HepG2 (cell line): ENCODE data around the gene NUBP2. TPM values are rescaled to one million over a fixed set of nuclear protein-coding genes. Genes with fewer than 3 reads are reported as not detected.
A peak's percentile ranks its signal among the peaks of the same experiment; 100 is the strongest.

Experiments
- CSRNP2 ChIP-seq: sonication (generic); formaldehyde crosslinking; conservative IDR thresholded peaks from 2 replicates; pipeline ENCODE4 v1.8.0; 2022; ENCODE audit warnings: low read depth, missing genetic modification reagents
- ELF4 ChIP-seq: sonication (generic); formaldehyde crosslinking; IDR thresholded peaks from 2 replicates; pipeline ENCODE4 v1.5.0; 2020; ENCODE audit warnings: missing genetic modification reagents, mild to moderate bottlenecking, moderate library complexity, borderline replicate concordance
- ERF ChIP-seq: IDR thresholded peaks from 2 replicates; pipeline ENCODE4 v1.6.1; 2018; ENCODE audit warnings: missing biosample characterization, missing genetic modification reagents
- EZH2 ChIP-seq: conservative IDR thresholded peaks from 2 replicates; pipeline ENCODE4 v1.6.1; 2012; ENCODE audit warnings: mild to moderate bottlenecking, low read depth, low read length, moderate library complexity
- IRF1 ChIP-seq: sonication (generic); formaldehyde crosslinking; IDR thresholded peaks from 2 replicates; pipeline ENCODE4 v1.4.0; 2020; ENCODE audit warnings: low read depth, mild to moderate bottlenecking, missing genetic modification reagents
- KLF11 ChIP-seq: IDR thresholded peaks from 2 replicates; pipeline ENCODE4 v1.6.1; 2016; ENCODE audit warnings: missing compliant biosample characterization
- KLF6 ChIP-seq: IDR thresholded peaks from 2 replicates; pipeline ENCODE4 v1.8.0; 2016; ENCODE audit warnings: missing biosample characterization, missing genetic modification reagents
- MIER2 ChIP-seq: IDR thresholded peaks from 2 replicates; pipeline ENCODE4 v1.6.1; 2016; ENCODE audit warnings: missing biosample characterization, missing genetic modification reagents
- NBN ChIP-seq: fragments of 450-650 bp; conservative IDR thresholded peaks from 2 replicates; pipeline ENCODE4 v1.6.1; 2017
- RARA ChIP-seq: IDR thresholded peaks from 2 replicates; pipeline ENCODE4 v1.6.1; 2016; ENCODE audit warnings: missing genetic modification reagents, missing compliant biosample characterization
- SMC3 ChIP-seq: IDR thresholded peaks from 2 replicates; pipeline ENCODE4 v1.6.1; 2011; ENCODE audit warnings: low read length, improper control_type of control experiment
- SOX13 ChIP-seq, 3 experiments: fragments of 450-650 bp in 1 of 3; sonication (generic) in 1 of 3; formaldehyde crosslinking in 1 of 3; IDR thresholded peaks in 2 of 3; conservative IDR thresholded peaks in 1 of 3; 2 replicates each; pipeline versions ENCODE4 v1.5.0 to v1.6.1; 2016 to 2020; ENCODE audit warnings: antibody characterized with exemption in 1 of 3, mild to moderate bottlenecking in 1 of 3, missing compliant biosample characterization in 1 of 3, missing genetic modification reagents in 1 of 3, moderate library complexity in 1 of 3
- TBX3 ChIP-seq: fragments of 450-650 bp; IDR thresholded peaks from 2 replicates; pipeline ENCODE4 v1.6.1; 2017; ENCODE audit warnings: antibody characterized with exemption, mild to moderate bottlenecking, inconsistent platforms, borderline replicate concordance
- ZC3H4 ChIP-seq: sonication (generic); formaldehyde crosslinking; IDR thresholded peaks from 2 replicates; pipeline ENCODE4 v1.4.0; 2020; ENCODE audit warnings: missing genetic modification reagents, borderline replicate concordance
- ZNF30 ChIP-seq: sonication (generic); formaldehyde crosslinking; IDR thresholded peaks from 2 replicates; pipeline ENCODE4 v1.5.0; 2020; ENCODE audit warnings: mild to moderate bottlenecking, missing genetic modification reagents
- ZNF343 ChIP-seq: sonication (generic); formaldehyde crosslinking; IDR thresholded peaks from 2 replicates; pipeline ENCODE4 v1.4.0; 2020; ENCODE audit warnings: mild to moderate bottlenecking, missing genetic modification reagents
- ZNF460 ChIP-seq: sonication (generic); formaldehyde crosslinking; IDR thresholded peaks from 2 replicates; pipeline ENCODE4 v1.5.1; 2020; ENCODE audit warnings: missing genetic modification reagents, mild to moderate bottlenecking, borderline replicate concordance
- ZNF496 ChIP-seq: sonication (generic); formaldehyde crosslinking; IDR thresholded peaks from 2 replicates; pipeline ENCODE4 v1.8.1; 2023; ENCODE audit warnings: mild to moderate bottlenecking, moderate library complexity, missing genetic modification reagents; ENCODE audit not compliant: insufficient replicate concordance
- ZNF749 ChIP-seq: sonication (generic); formaldehyde crosslinking; IDR thresholded peaks from 2 replicates; pipeline ENCODE4 v1.8.0; 2022; ENCODE audit warnings: mild to moderate bottlenecking, missing genetic modification reagents, moderate library complexity, borderline replicate concordance
- ZNF761 ChIP-seq: sonication (generic); formaldehyde crosslinking; conservative IDR thresholded peaks from 2 replicates; pipeline ENCODE4 v1.4.0; 2020; ENCODE audit warnings: mild to moderate bottlenecking, missing genetic modification reagents
- ZNF839 ChIP-seq: sonication (generic); formaldehyde crosslinking; IDR thresholded peaks from 2 replicates; pipeline ENCODE4 v1.4.0; 2020; ENCODE audit warnings: missing genetic modification reagents, mild to moderate bottlenecking, borderline replicate concordance
- polyA plus RNA-seq, 8 experiments: library from polyadenylated mRNA; depleted of rRNA in 3 of 8; stranded (reverse) in 7 of 8; unstranded in 1 of 8; fragments of >200 nt; fragmentation: Illumina TruSeq in 4 of 8; extraction: Trizol in 4 of 8; gene quantifications; 2 replicates each; pipeline versions ENCODE4 v1.2.1 to v1.2.3, GENCODE V29; 2011 to 2016; ENCODE audit warnings: low read depth in 4 of 8, missing spikeins in 1 of 8, mixed read lengths in 1 of 8; ENCODE audit not compliant: insufficient read depth in 1 of 8
- total RNA-seq, 5 experiments: library from RNA; depleted of rRNA; stranded (reverse); fragments of >200 nt; fragmentation: Illumina TruSeq; extraction: Trizol; gene quantifications; 2 replicates each; pipeline ENCODE4 v1.2.3, GENCODE V29; 2016; ENCODE audit warnings: low read depth in 1 of 5
- TF ChIP-seq, protein P1 (sequence below): sonication (generic); formaldehyde crosslinking; IDR thresholded peaks from 2 replicates; pipeline ENCODE4 v1.5.0; 2020; ENCODE audit warnings: missing genetic modification reagents
- TF ChIP-seq, protein P2 (sequence below): sonication (generic); formaldehyde crosslinking; IDR thresholded peaks from 2 replicates; pipeline ENCODE4 v1.4.0; 2020; ENCODE audit warnings: missing genetic modification reagents

Gene NUBP2
- total and polyA plus RNA-seq, 2 of the 13 experiments (the other 11 are each of a cell fraction or from before 2014, with no cell fraction given) = 25.7 to 61.5 TPM

- TF ChIP-seq ZNF30 (CRISPR knock-in tag) (no peak), ELF4 (no peak), SMC3 (no peak), ZNF749 (no peak; the same call in 1 of the 2 replicates), ZNF496 (CRISPR knock-in tag) (no peak), ERF (CRISPR knock-in tag) (peak; percentile 48; the same call in 1 of the 2 replicates), EZH2 (no peak), ZNF839 (CRISPR knock-in tag) (no peak), RARA (CRISPR knock-in tag) (peak; percentile 74; the same call in 1 of the 2 replicates), ZNF460 (no peak; the same call in 1 of the 2 replicates), CSRNP2 (no peak), MIER2 (CRISPR knock-in tag) (no peak), NBN (no peak), ZNF343 (CRISPR knock-in tag) (no peak), IRF1 (CRISPR knock-in tag) (no peak), TBX3 (no peak), ZNF761 (no peak), ZC3H4 (CRISPR knock-in tag) (no peak), SOX13 (IDR thresholded peaks at IDR 0.05) (no peak), SOX13 (CRISPR knock-in tag; conservative IDR thresholded peaks at IDR 0.05 in 1 of 2, IDR thresholded peaks at IDR 0.05 in 1 of 2) (peak in 1 of 2 experiments; percentile 45; a peak in 2 of 4 replicates), KLF6 (CRISPR knock-in tag) (no peak), KLF11 (CRISPR knock-in tag) (peak; percentile 68; the same call in 1 of the 2 replicates)
- TF ChIP-seq, protein P1, sequence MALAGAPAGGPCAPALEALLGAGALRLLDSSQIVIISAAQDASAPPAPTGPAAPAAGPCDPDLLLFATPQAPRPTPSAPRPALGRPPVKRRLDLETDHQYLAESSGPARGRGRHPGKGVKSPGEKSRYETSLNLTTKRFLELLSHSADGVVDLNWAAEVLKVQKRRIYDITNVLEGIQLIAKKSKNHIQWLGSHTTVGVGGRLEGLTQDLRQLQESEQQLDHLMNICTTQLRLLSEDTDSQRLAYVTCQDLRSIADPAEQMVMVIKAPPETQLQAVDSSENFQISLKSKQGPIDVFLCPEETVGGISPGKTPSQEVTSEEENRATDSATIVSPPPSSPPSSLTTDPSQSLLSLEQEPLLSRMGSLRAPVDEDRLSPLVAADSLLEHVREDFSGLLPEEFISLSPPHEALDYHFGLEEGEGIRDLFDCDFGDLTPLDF (CRISPR knock-in tag) = no peak
- TF ChIP-seq, protein P2, sequence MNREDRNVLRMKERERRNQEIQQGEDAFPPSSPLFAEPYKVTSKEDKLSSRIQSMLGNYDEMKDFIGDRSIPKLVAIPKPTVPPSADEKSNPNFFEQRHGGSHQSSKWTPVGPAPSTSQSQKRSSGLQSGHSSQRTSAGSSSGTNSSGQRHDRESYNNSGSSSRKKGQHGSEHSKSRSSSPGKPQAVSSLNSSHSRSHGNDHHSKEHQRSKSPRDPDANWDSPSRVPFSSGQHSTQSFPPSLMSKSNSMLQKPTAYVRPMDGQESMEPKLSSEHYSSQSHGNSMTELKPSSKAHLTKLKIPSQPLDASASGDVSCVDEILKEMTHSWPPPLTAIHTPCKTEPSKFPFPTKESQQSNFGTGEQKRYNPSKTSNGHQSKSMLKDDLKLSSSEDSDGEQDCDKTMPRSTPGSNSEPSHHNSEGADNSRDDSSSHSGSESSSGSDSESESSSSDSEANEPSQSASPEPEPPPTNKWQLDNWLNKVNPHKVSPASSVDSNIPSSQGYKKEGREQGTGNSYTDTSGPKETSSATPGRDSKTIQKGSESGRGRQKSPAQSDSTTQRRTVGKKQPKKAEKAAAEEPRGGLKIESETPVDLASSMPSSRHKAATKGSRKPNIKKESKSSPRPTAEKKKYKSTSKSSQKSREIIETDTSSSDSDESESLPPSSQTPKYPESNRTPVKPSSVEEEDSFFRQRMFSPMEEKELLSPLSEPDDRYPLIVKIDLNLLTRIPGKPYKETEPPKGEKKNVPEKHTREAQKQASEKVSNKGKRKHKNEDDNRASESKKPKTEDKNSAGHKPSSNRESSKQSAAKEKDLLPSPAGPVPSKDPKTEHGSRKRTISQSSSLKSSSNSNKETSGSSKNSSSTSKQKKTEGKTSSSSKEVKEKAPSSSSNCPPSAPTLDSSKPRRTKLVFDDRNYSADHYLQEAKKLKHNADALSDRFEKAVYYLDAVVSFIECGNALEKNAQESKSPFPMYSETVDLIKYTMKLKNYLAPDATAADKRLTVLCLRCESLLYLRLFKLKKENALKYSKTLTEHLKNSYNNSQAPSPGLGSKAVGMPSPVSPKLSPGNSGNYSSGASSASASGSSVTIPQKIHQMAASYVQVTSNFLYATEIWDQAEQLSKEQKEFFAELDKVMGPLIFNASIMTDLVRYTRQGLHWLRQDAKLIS (CRISPR knock-in tag) = no peak
These were observed 11.6 kb downstream of the NUBP2 start (continued) for GRCh38 chr16:1794221-1794871.
